A549 (cell line): ENCODE data around the gene CTU1.

Experiments
- CHD2 ChIP-seq: fragments of 150-350 bp; IDR thresholded peaks from 2 replicates; pipeline ENCODE4 v1.6.1; 2014; ENCODE audit warnings: low read length; ENCODE audit not compliant: partially characterized antibody
- CTCF ChIP-seq: fragments of >200 bp; sonication (Bioruptor Twin); formaldehyde crosslinking; IDR thresholded peaks from 3 replicates; pipeline ENCODE4 v1.5.1; 2016
- USF2 ChIP-seq: fragments of 450-650 bp; IDR thresholded peaks from 2 replicates; pipeline ENCODE4 v1.6.1; 2014; ENCODE audit warnings: antibody characterized with exemption

DNA sequence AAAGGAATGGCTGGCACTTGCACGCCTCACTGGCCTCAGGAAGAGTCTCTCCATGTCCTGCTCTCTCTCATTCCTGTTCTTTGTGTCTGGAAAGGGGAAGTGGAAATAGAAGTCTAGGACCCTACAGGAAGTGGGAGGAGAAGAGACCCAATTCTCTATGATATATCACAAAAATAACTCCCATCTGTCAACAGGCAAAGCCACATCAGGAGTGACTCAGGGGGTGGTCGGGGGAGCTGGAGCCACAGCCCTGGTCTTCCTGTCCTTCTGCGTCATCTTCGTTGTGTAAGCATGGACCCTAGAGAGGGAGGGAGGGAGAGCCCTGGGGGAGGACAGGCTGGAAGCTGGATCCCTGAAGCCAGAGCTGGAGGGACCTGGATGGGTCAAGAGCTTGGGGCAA lies 19.5 kb upstream of the CTU1 start:
- TF ChIP-seq CTCF (no peak), CHD2 (no peak), USF2 (no peak)
